Panc1 (cell line): ENCODE results near the gene ZNF669. TPM values are rescaled to one million over a fixed set of nuclear protein-coding genes. Genes with fewer than 3 reads are reported as not detected.
A peak's percentile ranks its signal among the peaks of the same experiment; 100 is the strongest.

Experiments used
- ATAC-seq: fragments of 200-7000 bp; cut with Tn5 transposase; 2 replicates; pipeline ENCODE4 v1.9.1; 2020; ENCODE audit warnings: mild to moderate bottlenecking, moderate library complexity
- BruUV-seq: library from RNA; stranded (reverse); fragments of 400-500 nt; replicated peaks from 2 replicates; lab custom pipeline; 2021; lab: Mats Ljungman, UMichigan
- CTCF ChIA-PET: fragments of 300-600 bp; sonication (Branson Sonifier 250); formaldehyde crosslinking; loops from one replicate; lab custom pipeline; 2022; ENCODE audit warnings: antibody characterized with exemption; lab: Charles Lee
- POLR2A ChIA-PET: fragments of 300-600 bp; sonication (Branson Sonifier 250); formaldehyde crosslinking; loops from one replicate; lab custom pipeline; 2022; ENCODE audit warnings: antibody characterized with exemption; lab: Charles Lee
- DNase-seq: peaks from one replicate; pipeline ENCODE4 v3.0.0-alpha.2; 2010; ENCODE audit warnings: low read depth, low spot score
- H3K27ac ChIP-seq: 2 replicates; pipeline ENCODE4 v1.5.1; 2011; ENCODE audit warnings: mild to moderate bottlenecking, low read length, inconsistent platforms
- H3K27me3 ChIP-seq: fragments of 200-500 bp; sonication (Bioruptor generic); 2 replicates; pipeline ENCODE4 v1.6.0; 2014; ENCODE audit warnings: low read length, inconsistent platforms; ENCODE audit not compliant: control insufficient read depth, insufficient read depth
- H3K36me3 ChIP-seq: fragments of 200-500 bp; sonication (Bioruptor generic); 2 replicates; pipeline ENCODE4 v1.5.1; 2014; ENCODE audit warnings: inconsistent platforms, mild to moderate bottlenecking, low read length, moderate library complexity; ENCODE audit not compliant: control insufficient read depth, insufficient read depth
- H3K4me1 ChIP-seq: 2 replicates; pipeline ENCODE4 v1.5.1; 2011; ENCODE audit warnings: inconsistent platforms, mild to moderate bottlenecking, low read length, moderate library complexity; ENCODE audit not compliant: control insufficient read depth, insufficient read depth
- H3K4me3 ChIP-seq, 2 experiments: 2 replicates each; pipeline ENCODE4 v1.5.1; 2011 to 2012; ENCODE audit warnings: low read depth in 2 of 2, low read length in 2 of 2, mild to moderate bottlenecking in 2 of 2, inconsistent platforms in 1 of 2, moderate library complexity in 1 of 2
- H3K9me3 ChIP-seq: fragments of 200-500 bp; sonication (Bioruptor generic); 2 replicates; pipeline ENCODE4 v1.5.1; 2014; ENCODE audit warnings: low read depth, mild to moderate bottlenecking, inconsistent platforms, low read length, moderate library complexity; ENCODE audit not compliant: control insufficient read depth, insufficient read depth
- POLR2AphosphoS5 ChIP-seq: IDR thresholded peaks from 2 replicates; pipeline ENCODE4 v1.6.1; 2012; ENCODE audit warnings: mild to moderate bottlenecking, low read depth, low read length, moderate library complexity
- SIN3A ChIP-seq: IDR thresholded peaks from 2 replicates; pipeline ENCODE4 v1.6.1; 2012; ENCODE audit warnings: low read depth, mild to moderate bottlenecking, low read length, moderate library complexity, borderline replicate concordance; ENCODE audit not compliant: insufficient read depth
- TCF7L2 ChIP-seq: IDR thresholded peaks from 2 replicates; pipeline ENCODE4 v1.6.1; 2011; ENCODE audit warnings: mild to moderate bottlenecking, low read depth, low read length, inconsistent platforms
- in situ Hi-C: cut with HindIII; loops from 2 replicates; pipeline ENCODE4 v1.10.0; 2016; ENCODE audit warnings: low sequenced_read_pairs, low pct_unique_long_range_greater_than_20kb
- intact Hi-C: fragments of 100-400 bp; cut with micrococcal nuclease; formaldehyde crosslinking; loops from one replicate; pipeline ENCODE4 v1.10.0; 2022; ENCODE audit not compliant: unreplicated experiment
- total RNA-seq: library from RNA; stranded (reverse); gene quantifications from one replicate; pipeline ENCODE4 v1.2.1, GENCODE V29; 2021; ENCODE audit not compliant: unreplicated experiment
- TF ChIP-seq, protein P1 (sequence below): fragments of 450-650 bp; IDR thresholded peaks from 2 replicates; pipeline ENCODE4 v1.5.1; 2017; ENCODE audit warnings: mild to moderate bottlenecking
- TF ChIP-seq, protein P2 (sequence below), 2 experiments: IDR thresholded peaks; 2 replicates each; pipeline ENCODE4 v1.6.1; 2011 to 2012; ENCODE audit warnings: low read depth in 2 of 2, control low read depth in 1 of 2, low read length in 1 of 2, mild to moderate bottlenecking in 1 of 2, moderate library complexity in 1 of 2; ENCODE audit not compliant: insufficient read depth in 1 of 2

Gene ZNF669
- total RNA-seq, 1 experiment from 2014 or later, result 13.9 TPM

DNA sequence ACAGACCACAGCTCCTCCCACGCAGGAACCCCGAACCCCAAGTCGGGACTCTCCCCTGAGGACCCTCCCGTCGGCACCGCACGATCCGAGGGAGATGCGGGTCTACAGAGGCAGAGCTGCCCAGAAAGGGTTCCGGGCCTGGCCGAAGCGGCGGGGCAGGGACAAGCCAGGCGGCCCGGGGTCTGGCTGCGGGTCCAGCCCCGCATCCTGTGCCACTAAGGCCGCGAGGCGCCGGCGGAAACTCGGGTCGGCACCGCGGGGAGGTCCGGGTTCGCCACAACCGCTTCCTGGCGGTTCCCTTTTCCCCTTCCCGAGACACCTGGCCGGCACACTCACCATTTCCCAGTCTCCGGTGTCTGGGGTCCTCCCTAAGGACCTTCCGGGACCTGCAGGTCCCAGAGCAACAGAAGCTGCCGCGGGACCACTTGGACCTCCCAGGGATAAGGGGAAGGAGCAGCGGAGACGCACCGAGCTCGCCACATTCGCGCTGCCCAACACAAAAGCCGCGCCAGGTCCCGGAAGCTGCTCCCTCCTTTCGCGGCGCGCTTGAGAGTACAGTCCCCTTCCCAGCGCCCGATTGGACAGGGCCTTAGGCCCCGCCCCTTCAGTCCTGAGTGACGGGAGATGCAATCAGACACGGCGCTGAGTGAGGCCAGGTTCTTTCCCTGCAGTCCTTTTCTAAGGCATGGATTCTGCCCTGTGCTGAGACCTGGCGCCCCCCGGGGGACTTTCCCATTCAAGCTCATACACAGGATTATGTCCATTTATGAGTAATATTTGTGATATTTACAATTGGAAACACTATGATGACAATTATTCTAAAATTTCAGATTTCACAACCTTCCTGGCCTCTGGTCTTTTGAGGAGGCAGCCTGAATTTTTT, 25.7 kb downstream of the ZNF669 start, which contains the start of gene ZNF670:
Gene ZNF670 (minus strand): TSS at position 554 of the 883 bp plus-strand sequence. CDS start 215 bp downstream, at position 339.
- Histone ChIP-seq H3K4me3 (peak within 1 kb of the TSS; percentile 82 to 96), H3K9me3 (peaks cover 22% of the 10 kb centered on the region), H3K4me1 (peaks cover 12% of the 10 kb centered on the region), H3K27me3 (no peaks in the 10 kb centered on the region), H3K27ac (peak within 1 kb of the TSS; percentile 94), H3K36me3 (no peaks in the 10 kb centered on the region; the same call in 1 of the 2 replicates)
- peak; percentile 91 for DNase-seq
- ChIA-PET CTCF (no interaction called here), POLR2A (interaction anchor here (0.7 to 1.9 kb wide), 2 partner anchors 26 to 425 kb away, joined by 5 read pairs; partner anchors contain the start of gene ZNF669)
- TF ChIP-seq TCF7L2 (peak; percentile 36; the same call in 1 of the 2 replicates), SIN3A (peak; percentile 44; the same call in 1 of the 2 replicates), POLR2AphosphoS5 (peak; percentile 89)
- TF ChIP-seq, protein P1, sequence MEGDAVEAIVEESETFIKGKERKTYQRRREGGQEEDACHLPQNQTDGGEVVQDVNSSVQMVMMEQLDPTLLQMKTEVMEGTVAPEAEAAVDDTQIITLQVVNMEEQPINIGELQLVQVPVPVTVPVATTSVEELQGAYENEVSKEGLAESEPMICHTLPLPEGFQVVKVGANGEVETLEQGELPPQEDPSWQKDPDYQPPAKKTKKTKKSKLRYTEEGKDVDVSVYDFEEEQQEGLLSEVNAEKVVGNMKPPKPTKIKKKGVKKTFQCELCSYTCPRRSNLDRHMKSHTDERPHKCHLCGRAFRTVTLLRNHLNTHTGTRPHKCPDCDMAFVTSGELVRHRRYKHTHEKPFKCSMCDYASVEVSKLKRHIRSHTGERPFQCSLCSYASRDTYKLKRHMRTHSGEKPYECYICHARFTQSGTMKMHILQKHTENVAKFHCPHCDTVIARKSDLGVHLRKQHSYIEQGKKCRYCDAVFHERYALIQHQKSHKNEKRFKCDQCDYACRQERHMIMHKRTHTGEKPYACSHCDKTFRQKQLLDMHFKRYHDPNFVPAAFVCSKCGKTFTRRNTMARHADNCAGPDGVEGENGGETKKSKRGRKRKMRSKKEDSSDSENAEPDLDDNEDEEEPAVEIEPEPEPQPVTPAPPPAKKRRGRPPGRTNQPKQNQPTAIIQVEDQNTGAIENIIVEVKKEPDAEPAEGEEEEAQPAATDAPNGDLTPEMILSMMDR, result no peak
- TF ChIP-seq, protein P2, sequence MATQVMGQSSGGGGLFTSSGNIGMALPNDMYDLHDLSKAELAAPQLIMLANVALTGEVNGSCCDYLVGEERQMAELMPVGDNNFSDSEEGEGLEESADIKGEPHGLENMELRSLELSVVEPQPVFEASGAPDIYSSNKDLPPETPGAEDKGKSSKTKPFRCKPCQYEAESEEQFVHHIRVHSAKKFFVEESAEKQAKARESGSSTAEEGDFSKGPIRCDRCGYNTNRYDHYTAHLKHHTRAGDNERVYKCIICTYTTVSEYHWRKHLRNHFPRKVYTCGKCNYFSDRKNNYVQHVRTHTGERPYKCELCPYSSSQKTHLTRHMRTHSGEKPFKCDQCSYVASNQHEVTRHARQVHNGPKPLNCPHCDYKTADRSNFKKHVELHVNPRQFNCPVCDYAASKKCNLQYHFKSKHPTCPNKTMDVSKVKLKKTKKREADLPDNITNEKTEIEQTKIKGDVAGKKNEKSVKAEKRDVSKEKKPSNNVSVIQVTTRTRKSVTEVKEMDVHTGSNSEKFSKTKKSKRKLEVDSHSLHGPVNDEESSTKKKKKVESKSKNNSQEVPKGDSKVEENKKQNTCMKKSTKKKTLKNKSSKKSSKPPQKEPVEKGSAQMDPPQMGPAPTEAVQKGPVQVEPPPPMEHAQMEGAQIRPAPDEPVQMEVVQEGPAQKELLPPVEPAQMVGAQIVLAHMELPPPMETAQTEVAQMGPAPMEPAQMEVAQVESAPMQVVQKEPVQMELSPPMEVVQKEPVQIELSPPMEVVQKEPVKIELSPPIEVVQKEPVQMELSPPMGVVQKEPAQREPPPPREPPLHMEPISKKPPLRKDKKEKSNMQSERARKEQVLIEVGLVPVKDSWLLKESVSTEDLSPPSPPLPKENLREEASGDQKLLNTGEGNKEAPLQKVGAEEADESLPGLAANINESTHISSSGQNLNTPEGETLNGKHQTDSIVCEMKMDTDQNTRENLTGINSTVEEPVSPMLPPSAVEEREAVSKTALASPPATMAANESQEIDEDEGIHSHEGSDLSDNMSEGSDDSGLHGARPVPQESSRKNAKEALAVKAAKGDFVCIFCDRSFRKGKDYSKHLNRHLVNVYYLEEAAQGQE (IDR thresholded peaks at IDR 0.05; ENCODE audit: insufficient read depth in 1 of 2, low read depth in 2 of 2, low read length in 1 of 2), result no peak
- in situ Hi-C loops, result no loop called here
- ATAC-seq, result peak; percentile 99
- intact Hi-C loops, result loop anchor here (5.0 kb wide), 1 partner anchor 91 kb away; no protein-coding TSS in a partner anchor
- no TSS peak for BruUV-seq

DNA sequence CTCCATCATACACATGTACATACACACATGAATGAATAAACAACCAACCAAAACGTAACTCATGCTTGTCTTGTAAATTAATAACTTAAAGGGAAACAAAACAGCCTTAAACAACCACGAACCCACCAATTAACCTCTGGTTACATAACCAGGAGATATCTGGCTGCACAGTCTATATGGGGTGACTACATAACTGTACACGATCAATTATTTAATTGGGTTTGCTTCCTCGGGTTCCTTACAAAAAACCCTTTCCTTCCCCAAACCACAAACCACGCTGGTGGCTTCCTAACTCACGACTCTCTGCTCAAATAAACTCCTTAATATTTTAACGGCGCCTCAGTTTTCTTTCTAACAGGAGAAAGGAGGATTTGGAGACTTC, 26.3 kb downstream of the ZNF669 start:
- ChIA-PET POLR2A (no interaction called here), CTCF (no interaction called here)
- in situ Hi-C loops, result no loop called here
- ATAC-seq (no peak), DNase-seq (no peak)
- Histone ChIP-seq H3K27me3 (no peaks in the 10 kb centered on the region), H3K4me1 (peaks cover 12% of the 10 kb centered on the region), H3K9me3 (peaks cover 28% of the 10 kb centered on the region), H3K27ac (peak overlapping the region; percentile 94), H3K4me3 (peak overlapping the region; percentile 82 to 96), H3K36me3 (no peaks in the 10 kb centered on the region; the same call in 1 of the 2 replicates)
- TF ChIP-seq TCF7L2 (no peak), SIN3A (no peak)
- intact Hi-C loops, result loop anchor here (5.0 kb wide), 1 partner anchor 91 kb away; no protein-coding TSS in a partner anchor
- no TSS peak for BruUV-seq
